Fibroblast of mammary gland (primary cell): ENCODE measurements around the gene TRAF1.
A peak's percentile ranks its signal among the peaks of the same experiment; 100 is the strongest.

Source experiments
- DNase-seq: peaks from one replicate; pipeline ENCODE4 v3.0.0-alpha.2; 2010; ENCODE audit warnings: low read depth
- H3K4me3 ChIP-seq: 2 replicates; pipeline ENCODE4 v1.5.1; 2011; ENCODE audit warnings: low read depth, mild to moderate bottlenecking, low read length, moderate library complexity; ENCODE audit not compliant: control insufficient read depth
- CTCF ChIP-seq: conservative IDR thresholded peaks from 2 replicates; pipeline ENCODE4 v1.5.1; 2011; ENCODE audit warnings: low read depth, low read length, inconsistent platforms; ENCODE audit not compliant: control insufficient read depth, insufficient read depth

Gene TRAF1

GRCh38 chr9:120925535-120926396 lies 830 bp downstream of the TRAF1 start:
- peak; percentile 95 for DNase-seq
- no peak overlapping the region for H3K4me3 ChIP-seq
- no peak for TF ChIP-seq CTCF

GRCh38 chr9:120924698-120925534 lies 1.7 kb downstream of the TRAF1 start:
- no peak overlapping the region for H3K4me3 ChIP-seq
- TF ChIP-seq CTCF = no peak
- DNase-seq = no peak

GRCh38 chr9:120923620-120924328 lies 2.8 kb downstream of the TRAF1 start:
- H3K4me3 ChIP-seq = no peak overlapping the region

GRCh38 chr9:120922404-120923195 lies 4.0 kb downstream of the TRAF1 start:
- no peak for TF ChIP-seq CTCF
- H3K4me3 ChIP-seq = no peak overlapping the region
- DNase-seq = no peak

More at GRCh38 chr9:120923620-120924328, 2.8 kb downstream of the TRAF1 start:
- no peak for TF ChIP-seq CTCF
- DNase-seq = no peak

GRCh38 chr9:120921661-120922181 lies 4.9 kb downstream of the TRAF1 start:
- no peak overlapping the region for H3K4me3 ChIP-seq
- DNase-seq = no peak
- TF ChIP-seq CTCF = no peak

- TF ChIP-seq CTCF = no peak
- no peak for DNase-seq
- H3K4me3 ChIP-seq = no peak overlapping the region
Observed at GRCh38 chr9:120920806-120921178, 5.8 kb downstream of the TRAF1 start.
